Measurements from ENCODE around the gene FAM217A.

Gene FAM217A

DNA sequence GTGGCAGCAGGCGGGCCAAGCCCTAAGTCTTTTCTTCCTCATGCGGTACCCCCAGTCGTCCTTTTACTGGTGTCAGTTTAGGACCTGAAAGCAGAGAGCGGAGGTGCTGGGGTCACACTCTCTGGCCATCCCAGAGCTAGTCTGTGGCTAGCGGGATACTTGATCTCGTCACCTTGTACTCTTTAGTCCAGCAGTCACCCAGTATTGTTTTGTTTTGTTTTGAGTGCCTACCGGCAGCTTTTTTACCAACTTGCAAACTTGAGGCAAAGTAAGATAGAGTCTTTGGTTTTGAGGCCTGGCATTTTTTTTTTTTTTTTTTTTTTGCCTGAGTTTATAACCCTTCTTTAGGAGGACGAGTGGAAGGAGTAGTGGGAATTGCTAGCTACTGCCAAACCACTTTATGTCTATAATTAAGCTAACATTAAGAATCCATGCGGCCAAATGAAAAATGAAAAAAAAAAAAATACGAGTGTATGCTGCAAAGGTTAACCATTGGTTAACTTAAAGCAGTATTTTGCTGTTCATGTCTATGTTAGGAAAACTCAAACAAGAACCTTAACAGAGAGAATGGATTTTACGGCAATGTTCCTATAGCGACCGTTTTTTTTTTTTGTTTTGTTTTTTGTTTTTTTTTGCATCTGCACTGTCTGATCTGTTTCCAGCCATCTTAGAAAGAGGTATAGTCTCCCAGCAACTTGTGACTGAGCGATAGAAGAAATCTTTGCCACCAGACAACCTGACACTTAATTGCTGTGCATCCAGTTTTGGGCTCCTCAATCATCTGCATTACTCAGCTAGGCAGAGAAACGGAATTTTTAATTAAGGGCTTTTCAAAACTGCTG is 56.9 kb downstream of the FAM217A start:
- Histone ChIP-seq H3K4me1 (ENCODE audit: insufficient read depth, low read length) (peaks cover 18% of the 10 kb centered on the region), H3K36me3 (ENCODE audit: insufficient read depth, low read length) (no peaks in the 10 kb centered on the region), H3K9ac (ENCODE audit: low read depth, low read length) (peak overlapping the region; percentile 97), H3K9me3 (ENCODE audit: control insufficient read depth, insufficient read depth, low read length) (no peaks in the 10 kb centered on the region)

DNA sequence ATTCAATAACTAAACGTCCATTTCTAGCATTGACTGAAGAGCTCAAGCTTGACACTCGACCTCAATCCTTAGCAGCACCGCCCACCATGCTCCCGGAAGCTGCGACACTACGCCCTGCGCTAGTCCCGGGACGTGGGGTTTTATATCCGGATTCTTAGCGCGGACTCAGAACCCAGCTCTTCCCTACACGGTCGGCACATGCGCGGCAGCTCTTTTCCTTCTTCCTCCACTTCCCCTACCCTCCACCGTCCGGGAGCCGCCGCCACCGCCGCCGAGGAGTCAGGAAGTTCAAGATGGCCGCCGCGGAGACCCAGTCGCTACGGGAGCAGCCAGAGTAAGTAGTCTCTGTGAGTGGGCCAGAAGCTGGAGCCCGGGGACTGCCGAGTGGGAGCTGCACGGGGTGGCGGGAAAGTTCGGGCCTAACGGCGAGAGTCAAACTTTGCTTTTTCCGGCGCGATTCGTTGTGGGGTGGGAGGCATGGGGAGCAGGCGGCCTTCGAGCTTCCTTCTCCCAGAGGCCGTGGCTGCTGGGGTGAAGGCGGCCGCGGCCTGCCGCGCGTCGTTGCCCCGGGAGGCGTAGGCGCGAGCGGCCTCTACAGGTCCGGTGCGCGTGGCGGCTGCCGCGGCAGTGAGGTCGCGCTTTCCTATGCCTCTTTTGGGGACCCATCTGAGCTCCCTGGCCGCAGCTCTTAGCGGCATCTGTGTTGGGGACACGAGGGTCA is 57.6 kb downstream of the FAM217A start:
- Histone ChIP-seq H3K4me1 (ENCODE audit: insufficient read depth, low read length) (peaks cover 15% of the 10 kb centered on the region), H3K36me3 (ENCODE audit: insufficient read depth, low read length) (no peaks in the 10 kb centered on the region), H3K9me3 (ENCODE audit: control insufficient read depth, insufficient read depth, low read length) (no peaks in the 10 kb centered on the region)

DNA sequence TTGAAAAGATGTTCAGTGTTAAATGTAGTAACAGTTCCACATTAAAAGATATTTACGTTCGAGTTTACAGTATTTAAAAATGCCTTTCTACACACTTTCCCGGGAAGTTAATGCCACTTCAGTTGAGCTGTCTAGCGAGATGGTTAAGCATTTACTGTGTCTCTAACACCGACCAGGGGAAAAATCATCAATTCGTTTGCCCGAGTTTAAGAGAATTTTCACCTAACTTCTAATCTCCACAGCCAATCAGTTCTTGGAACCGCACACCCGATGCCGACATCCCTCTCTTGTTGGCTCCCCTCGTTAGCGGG is 58.2 kb downstream of the FAM217A start:
- Histone ChIP-seq H3K36me3 (ENCODE audit: insufficient read depth, low read length) (no peaks in the 10 kb centered on the region), H3K9me3 (ENCODE audit: control insufficient read depth, insufficient read depth, low read length) (no peaks in the 10 kb centered on the region), H3K9ac (ENCODE audit: low read depth, low read length) (peak overlapping the region; percentile 97), H3K4me1 (ENCODE audit: insufficient read depth, low read length) (peaks cover 15% of the 10 kb centered on the region)

More for the DNA sequence above, 57.6 kb downstream of the FAM217A start:
- peak overlapping the region; percentile 97 for H3K9ac ChIP-seq (ENCODE audit: low read depth, low read length)

DNA sequence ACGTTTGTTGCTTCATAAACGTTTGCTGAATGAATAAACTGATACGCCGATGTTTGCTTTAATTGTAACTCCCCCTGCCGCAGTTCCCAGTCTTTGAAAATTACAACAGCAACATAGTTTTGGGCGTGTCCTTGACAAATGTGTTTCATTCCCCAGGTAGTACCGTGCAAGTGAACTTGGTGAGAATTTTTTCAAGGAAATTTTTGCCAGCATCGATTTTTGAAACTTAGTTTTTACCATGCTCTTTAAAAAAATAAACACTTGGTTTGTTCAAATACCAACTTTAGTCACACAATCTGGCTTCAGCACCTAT is 60.1 kb downstream of the FAM217A start:
- Histone ChIP-seq H3K9me3 (ENCODE audit: control insufficient read depth, insufficient read depth, low read length) (no peaks in the 10 kb centered on the region), H3K9ac (ENCODE audit: low read depth, low read length) (peak overlapping the region; percentile 98), H3K36me3 (ENCODE audit: insufficient read depth, low read length) (no peaks in the 10 kb centered on the region), H3K4me1 (ENCODE audit: insufficient read depth, low read length) (peaks cover 12% of the 10 kb centered on the region)

Data from ES-I3 (cell line).